Ramos (cell line): ENCODE measurements around the gene FBXO30.

Source experiments
- in situ Hi-C: fragments of 300-500 bp; cut with MboI; formaldehyde crosslinking; loops from one replicate; pipeline ENCODE4 v1.14.3; 2022; ENCODE audit warnings: low sequenced_read_pairs; ENCODE audit not compliant: unreplicated experiment

Gene FBXO30

DNA sequence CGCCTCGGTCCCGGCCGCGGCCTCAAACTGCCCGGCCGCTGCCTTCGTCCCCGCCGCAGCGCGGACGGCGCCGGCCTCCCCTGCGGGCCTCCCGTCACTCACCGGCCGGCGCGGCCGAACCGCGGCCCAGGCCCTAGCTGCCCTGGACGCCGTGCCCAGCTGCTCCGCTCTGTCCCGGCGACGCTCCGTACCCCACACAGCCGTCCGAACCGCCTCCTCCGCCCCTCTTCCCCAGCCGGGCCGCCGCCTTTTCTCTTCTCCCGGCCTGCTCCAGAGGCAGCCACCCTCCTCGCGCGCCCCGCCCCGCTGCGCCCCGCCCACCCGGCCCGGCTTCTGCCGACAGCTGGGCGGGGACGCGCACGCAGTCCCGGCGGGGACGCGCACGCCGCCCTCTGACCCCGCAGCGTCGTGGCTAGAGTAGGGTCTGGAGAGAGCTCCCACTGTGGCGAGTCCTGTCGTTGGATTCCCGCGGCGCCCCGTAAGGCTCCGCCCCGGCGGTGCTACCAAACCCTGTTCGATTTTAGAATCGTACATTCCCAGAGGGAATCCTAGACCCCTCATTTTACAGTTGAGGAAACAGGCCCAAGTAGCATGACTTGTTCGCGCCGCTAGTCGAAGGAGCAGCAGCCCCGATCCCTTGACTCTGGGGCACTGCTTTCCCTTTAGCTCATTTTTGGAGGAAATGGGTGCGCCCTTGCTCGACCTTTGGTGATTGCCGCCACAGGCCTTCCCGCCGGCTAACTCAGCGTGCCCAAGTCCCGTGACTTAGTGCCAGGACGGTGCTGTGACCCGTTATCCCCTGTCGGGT is at the start of gene FBXO30:
FBXO30 (minus strand) TSS at position 295 of the 808 bp plus-strand sequence. CDS start 8,390 bp downstream, outside the sequence.
- in situ Hi-C loops, result loop anchor here (5.0 kb wide), 1 partner anchor 48 kb away; no protein-coding TSS in a partner anchor

GRCh38 chr6:145863988-145864616 is 49.5 kb upstream of the FBXO30 start:
- in situ Hi-C loops, result loop anchor here (5.0 kb wide), 1 partner anchor 47 kb away; no protein-coding TSS in a partner anchor

DNA sequence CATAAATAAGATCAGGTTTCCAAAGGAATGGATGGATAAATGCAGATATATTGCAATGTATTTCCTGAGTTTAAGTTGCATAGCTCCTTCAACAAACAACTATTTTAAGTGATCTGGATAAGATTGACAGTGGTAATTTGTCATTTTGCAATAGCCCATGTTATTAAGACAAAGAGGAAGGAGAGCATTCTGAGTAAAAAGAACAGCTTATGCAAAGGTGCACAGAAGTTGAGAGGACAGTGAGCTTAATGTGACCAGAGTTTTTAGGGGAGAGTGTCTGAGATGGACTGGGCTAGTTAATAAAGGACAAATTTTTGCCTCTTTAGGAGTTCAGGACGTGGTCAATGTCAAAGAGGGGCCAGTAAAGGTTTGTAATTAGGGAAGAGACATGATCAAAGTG is 48.8 kb upstream of the FBXO30 start:
- in situ Hi-C loops, result loop anchor here (5.0 kb wide), 1 partner anchor 46 kb away; no protein-coding TSS in a partner anchor

DNA sequence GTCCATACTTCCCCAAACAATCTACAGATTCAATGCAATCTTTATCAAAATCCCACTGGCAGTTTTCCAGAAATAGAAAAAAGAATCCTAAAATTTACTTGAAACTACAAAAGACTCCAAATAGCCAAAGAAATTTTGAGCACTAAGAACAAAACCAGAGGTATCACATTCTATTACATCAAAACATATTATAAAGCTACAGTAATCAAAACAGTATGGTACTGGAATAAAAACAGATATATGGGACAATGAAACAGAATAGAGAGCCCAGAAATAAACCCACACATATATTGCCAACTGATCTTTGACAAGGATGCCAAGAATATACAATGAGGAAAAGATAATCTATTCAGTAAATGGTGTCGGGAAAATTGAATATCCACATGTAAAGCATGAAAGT is 46.0 kb upstream of the FBXO30 start:
- in situ Hi-C loops, result loop anchor here (5.0 kb wide), 1 partner anchor 43 kb away; no protein-coding TSS in a partner anchor

GRCh38 chr6:145850671-145851070 is 36.1 kb upstream of the FBXO30 start:
- in situ Hi-C loops, result no loop called here

DNA sequence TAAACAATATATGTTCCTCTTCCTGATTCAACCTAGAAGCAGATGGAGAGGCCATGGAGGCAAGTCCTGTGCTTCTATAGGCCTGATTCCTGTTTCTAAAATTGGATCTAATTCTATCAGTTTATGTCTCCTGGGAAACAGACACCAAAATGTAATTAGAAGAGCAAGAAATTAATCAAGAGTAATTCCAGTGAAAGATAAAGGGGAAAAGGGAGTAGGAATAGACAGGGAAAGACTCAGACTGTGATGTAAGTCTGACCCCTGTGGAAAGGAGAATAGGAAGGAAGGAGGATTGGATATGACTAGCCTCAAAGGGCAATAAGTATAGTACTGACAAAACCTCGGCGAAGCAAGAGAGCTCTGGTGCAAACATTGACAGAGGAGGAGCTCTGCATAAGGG is 33.9 kb upstream of the FBXO30 start:
- in situ Hi-C loops, result no loop called here

GRCh38 chr6:145845557-145845956 is 31.0 kb upstream of the FBXO30 start:
- in situ Hi-C loops, result no loop called here

GRCh38 chr6:145844933-145845540 is 30.4 kb upstream of the FBXO30 start:
- in situ Hi-C loops, result no loop called here

- in situ Hi-C loops, result no loop called here
Observed at GRCh38 chr6:145842693-145843546, 28.3 kb upstream of the FBXO30 start.

DNA sequence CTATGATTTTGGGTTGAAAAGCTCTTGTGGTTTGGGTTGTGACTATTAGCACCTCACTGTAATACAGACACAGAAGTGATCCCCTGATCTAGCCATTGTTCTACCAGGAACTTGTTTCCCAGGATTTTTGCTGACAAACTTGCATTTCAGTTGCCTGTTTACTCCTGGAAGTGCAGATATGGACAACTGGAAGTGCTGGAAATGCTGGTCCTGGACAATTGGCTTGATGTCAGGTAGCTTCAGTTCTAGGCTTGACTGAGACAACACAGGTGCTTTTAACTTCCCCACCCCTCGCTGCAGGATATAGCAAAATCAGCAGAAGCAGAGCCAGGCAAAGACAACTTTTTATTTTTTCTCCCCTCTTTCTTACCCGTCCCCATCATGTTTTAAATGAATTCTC is 27.1 kb upstream of the FBXO30 start:
- in situ Hi-C loops, result no loop called here

DNA sequence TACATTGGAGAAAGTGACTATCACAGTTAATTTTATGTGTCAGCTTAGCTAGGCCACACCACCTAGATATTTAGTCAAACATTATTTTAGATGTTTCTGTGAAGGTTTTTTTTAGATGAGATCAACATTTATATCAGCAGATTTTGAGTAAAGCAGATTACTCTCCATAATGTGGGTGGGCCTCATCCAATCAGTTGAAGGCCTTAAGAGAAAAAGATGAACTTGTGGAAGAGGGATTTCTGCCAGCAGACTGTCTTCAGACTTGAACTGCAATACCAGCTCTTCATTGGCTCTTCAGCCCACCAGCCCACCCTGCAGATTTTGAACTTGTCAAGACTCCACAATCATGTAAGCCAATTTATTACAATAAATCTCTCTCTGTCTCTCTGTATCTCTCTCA is 25.1 kb upstream of the FBXO30 start:
- in situ Hi-C loops, result no loop called here

GRCh38 chr6:145838305-145838704 is 23.7 kb upstream of the FBXO30 start:
- in situ Hi-C loops, result no loop called here

DNA sequence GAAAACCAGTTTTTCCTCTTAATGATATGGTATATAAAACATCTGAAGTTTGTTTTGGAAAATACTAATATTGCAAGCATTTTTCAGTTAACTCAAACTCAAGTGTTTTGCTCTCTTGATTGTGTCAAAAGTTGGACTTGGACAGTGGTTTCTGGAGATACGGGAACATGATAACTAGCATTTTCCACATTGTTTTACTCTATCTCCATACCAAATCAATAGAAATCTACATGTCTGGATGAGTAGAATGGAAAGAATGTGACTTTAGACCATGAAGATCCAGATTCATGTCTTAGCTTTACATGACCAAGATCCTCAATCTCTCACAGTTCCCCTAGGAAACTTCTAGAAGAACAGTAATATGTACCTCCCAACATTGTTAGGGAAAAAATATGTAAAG is 22.2 kb upstream of the FBXO30 start:
- in situ Hi-C loops, result no loop called here

- in situ Hi-C loops, result no loop called here
Observed at GRCh38 chr6:145836170-145836569, 21.6 kb upstream of the FBXO30 start.

DNA sequence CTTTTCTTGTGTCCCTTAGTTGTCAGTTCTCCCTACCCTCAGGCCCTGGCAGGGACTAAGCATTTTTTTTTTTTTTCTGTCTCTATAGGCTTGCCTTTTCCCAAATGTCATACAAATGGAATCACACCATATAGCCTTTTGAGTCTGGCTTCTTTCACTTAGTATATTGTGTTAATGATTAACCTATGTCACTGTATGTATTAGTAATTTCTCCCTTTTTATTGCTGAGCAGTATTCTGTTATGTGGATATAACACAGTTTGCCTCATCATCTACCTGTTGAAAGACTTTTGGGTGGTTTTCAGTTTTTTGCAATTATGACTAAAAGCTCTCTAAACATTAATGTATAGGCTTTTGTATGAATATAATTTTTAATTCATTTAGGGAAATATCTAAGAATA is 16.0 kb upstream of the FBXO30 start:
- in situ Hi-C loops, result no loop called here

GRCh38 chr6:145829950-145830349 is 15.4 kb upstream of the FBXO30 start:
- in situ Hi-C loops, result no loop called here

DNA sequence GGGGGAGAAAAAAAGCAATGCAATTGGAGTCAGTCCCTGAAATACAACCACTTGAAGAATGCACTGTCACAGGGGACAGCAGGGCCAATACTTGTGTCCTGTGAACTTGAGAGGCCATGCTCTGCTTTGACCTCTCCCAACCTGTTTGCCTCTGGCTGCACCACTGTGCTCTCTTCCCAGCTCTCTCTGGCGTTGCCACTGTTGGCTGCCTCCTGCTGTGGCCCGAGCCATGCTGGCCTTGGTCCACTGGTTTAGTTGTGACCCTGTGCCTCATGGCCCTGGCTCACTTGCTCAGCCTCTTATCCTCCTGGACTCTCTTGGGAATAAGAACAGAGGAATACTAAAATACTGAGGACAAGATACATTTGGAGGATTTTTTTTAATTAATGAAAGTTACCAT is 14.5 kb upstream of the FBXO30 start:
- in situ Hi-C loops, result no loop called here

DNA sequence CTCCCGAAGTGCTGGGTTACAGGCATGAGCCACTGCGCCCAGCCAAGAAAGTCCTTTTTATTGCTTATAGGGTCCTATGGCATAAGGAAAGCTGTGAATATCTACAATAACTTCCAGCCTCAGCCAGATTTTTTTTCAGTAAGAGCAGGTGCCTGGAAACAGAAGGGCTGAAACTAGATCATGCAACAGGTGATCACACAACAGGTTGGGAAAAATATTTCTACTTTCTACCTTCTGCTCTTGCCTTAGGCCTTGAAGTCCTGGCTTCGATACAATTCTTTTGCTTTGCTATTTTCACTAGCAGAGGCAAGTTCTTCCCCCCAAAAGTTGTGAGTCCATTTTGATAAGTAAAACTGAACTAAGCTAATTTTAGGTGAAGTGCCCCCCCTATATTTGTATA is 9.7 kb upstream of the FBXO30 start:
- in situ Hi-C loops, result no loop called here

GRCh38 chr6:145823328-145823944 is 8.8 kb upstream of the FBXO30 start:
- in situ Hi-C loops, result no loop called here

GRCh38 chr6:145822456-145822855 is 7.9 kb upstream of the FBXO30 start:
- in situ Hi-C loops, result no loop called here
